Epithelial cell of proximal tubule (primary cell): Measurements from ENCODE around the gene FBXO4. TPM values are rescaled to one million over a fixed set of nuclear protein-coding genes. Genes with fewer than 3 reads are reported as not detected.
"Not testable (repeated sequence)": the region's sequence is repeated elsewhere in the genome, so short reads cannot be mapped to it uniquely, and the experiment has no call there.

ENCODE experiments used
- DNase-seq: peaks from one replicate; pipeline ENCODE4 v3.0.0-alpha.2; 2011; ENCODE audit warnings: low read depth
- H3K4me3 ChIP-seq: 2 replicates; pipeline ENCODE4 v1.5.1; 2011; ENCODE audit warnings: low read depth, mild to moderate bottlenecking, low read length
- CTCF ChIP-seq: conservative IDR thresholded peaks from 2 replicates; pipeline ENCODE4 v1.5.1; 2012; ENCODE audit warnings: low read depth, mild to moderate bottlenecking, low read length
- total RNA-seq: library from RNA; depleted of rRNA; stranded (reverse); fragments of >200 nt; gene quantifications from 2 replicates; pipeline ENCODE4 v1.2.3, GENCODE V29; 2015

The FBXO4 gene
- total RNA-seq, 1 donor from 2014 or later = 9.9 TPM

- no peak for TF ChIP-seq CTCF
- DNase-seq = no peak
- H3K4me3 ChIP-seq = no peak overlapping the region
These were observed 10.5 kb downstream of the FBXO4 start for GRCh38 chr5:41935544-41935943.

GRCh38 chr5:41940641-41941040 lies 15.6 kb downstream of the FBXO4 start:
- no peak for DNase-seq
- TF ChIP-seq CTCF = no peak
- no peak overlapping the region for H3K4me3 ChIP-seq

GRCh38 chr5:41945332-41945955 lies 20.4 kb downstream of the FBXO4 start:
- H3K4me3 ChIP-seq, DNase-seq: not testable (repeated sequence)

GRCh38 chr5:41951224-41951623 lies 26.1 kb downstream of the FBXO4 start:
- DNase-seq = no peak
- TF ChIP-seq CTCF = no peak
- no peak overlapping the region for H3K4me3 ChIP-seq

GRCh38 chr5:41954286-41954685 lies 29.2 kb downstream of the FBXO4 start:
- no peak for TF ChIP-seq CTCF
- DNase-seq = no peak
- H3K4me3 ChIP-seq = no peak overlapping the region

- TF ChIP-seq CTCF = no peak
- H3K4me3 ChIP-seq = no peak overlapping the region
- no peak for DNase-seq
These were observed 30.4 kb downstream of the FBXO4 start for GRCh38 chr5:41955432-41956024.

GRCh38 chr5:41956943-41957342 lies 31.9 kb downstream of the FBXO4 start:
- no peak overlapping the region for H3K4me3 ChIP-seq
- no peak for DNase-seq
- no peak for TF ChIP-seq CTCF
